ENCODE data around the gene WDR31. TPM values are rescaled to one million over a fixed set of nuclear protein-coding genes. Genes with fewer than 3 reads are reported as not detected.

The WDR31 gene
- total RNA-seq, 1 donor from 2014 or later: 1.6 TPM

GRCh38 chr9:113387560-113388230 lies 47.6 kb upstream of the WDR31 start:
- H3K4me3 ChIP-seq (ENCODE audit: insufficient read depth, low read depth, low read length): no peak overlapping the region
- H3K4me1 Mint-ChIP-seq (ENCODE audit: low read depth, unreplicated experiment): no peaks in the 10 kb centered on the region
- no peak overlapping the region for H3K4me3 Mint-ChIP-seq (ENCODE audit: unreplicated experiment)
- H3K36me3 ChIP-seq (ENCODE audit: insufficient read depth, low read length): peaks cover 5% of the 10 kb centered on the region
- no peak overlapping the region for H3K9ac ChIP-seq (ENCODE audit: low read length)
- FAIRE-seq: no peak
- no peak overlapping the region for H3K27ac ChIP-seq (ENCODE audit: low read depth, low read length)
- no peak overlapping the region for H2AFZ ChIP-seq (ENCODE audit: low read depth, low read length)
- H3K27me3 Mint-ChIP-seq (ENCODE audit: low read depth, unreplicated experiment): no peaks in the 10 kb centered on the region
- no peaks in the 10 kb centered on the region for H3K27me3 ChIP-seq (ENCODE audit: insufficient read depth, low read length)
- DNase-seq (ENCODE audit: low read depth): no peak
- TF ChIP-seq EZH2 (IDR thresholded peaks at IDR 0.05; ENCODE audit: insufficient read depth, low read length): no peak
- no peak for TF ChIP-seq CTCF (IDR thresholded peaks at IDR 0.05; ENCODE audit: insufficient read depth, low read depth, low read length)
- H3K27ac Mint-ChIP-seq (ENCODE audit: unreplicated experiment): no peak overlapping the region
- no peak overlapping the region for H3K4me2 ChIP-seq (ENCODE audit: low read length)
- peaks cover 25% of the 10 kb centered on the region for H3K36me3 Mint-ChIP-seq (ENCODE audit: low read depth, unreplicated experiment)
- H3K9me3 Mint-ChIP-seq (ENCODE audit: unreplicated experiment): no peaks in the 10 kb centered on the region
- H3K4me1 ChIP-seq (ENCODE audit: insufficient read depth, low read length): no peaks in the 10 kb centered on the region
- H3K9me3 ChIP-seq (ENCODE audit: insufficient read depth, low read depth, low read length): no peaks in the 10 kb centered on the region
- H3K79me2 ChIP-seq (ENCODE audit: insufficient read depth, low read length): no peaks in the 10 kb centered on the region
- H4K20me1 ChIP-seq (ENCODE audit: insufficient read depth, low read length): no peaks in the 10 kb centered on the region

- no peak overlapping the region for H3K4me2 ChIP-seq (ENCODE audit: low read length)
- Mint-ChIP-seq H3K4me1 (ENCODE audit: low read depth, unreplicated experiment) (no peaks in the 10 kb centered on the region), H3K9me3 (ENCODE audit: unreplicated experiment) (no peaks in the 10 kb centered on the region), H3K27me3 (ENCODE audit: low read depth, unreplicated experiment) (no peaks in the 10 kb centered on the region), H3K4me3 (ENCODE audit: unreplicated experiment) (no peak overlapping the region), H3K36me3 (ENCODE audit: low read depth, unreplicated experiment) (peaks cover 19% of the 10 kb centered on the region), H3K27ac (ENCODE audit: unreplicated experiment) (no peak overlapping the region)
- H3K4me3 ChIP-seq (ENCODE audit: insufficient read depth, low read depth, low read length): no peak overlapping the region
- TF ChIP-seq CTCF (IDR thresholded peaks at IDR 0.05; ENCODE audit: insufficient read depth, low read depth, low read length) (no peak), EZH2 (IDR thresholded peaks at IDR 0.05; ENCODE audit: insufficient read depth, low read length) (no peak)
- no peaks in the 10 kb centered on the region for H3K9me3 ChIP-seq (ENCODE audit: insufficient read depth, low read depth, low read length)
- no peak for DNase-seq (ENCODE audit: low read depth)
- H3K27ac ChIP-seq (ENCODE audit: low read depth, low read length): no peak overlapping the region
- H2AFZ ChIP-seq (ENCODE audit: low read depth, low read length): no peak overlapping the region
- no peak for FAIRE-seq
- no peaks in the 10 kb centered on the region for H3K4me1 ChIP-seq (ENCODE audit: insufficient read depth, low read length)
- H4K20me1 ChIP-seq (ENCODE audit: insufficient read depth, low read length): no peaks in the 10 kb centered on the region
- H3K27me3 ChIP-seq (ENCODE audit: insufficient read depth, low read length): no peaks in the 10 kb centered on the region
- H3K36me3 ChIP-seq (ENCODE audit: insufficient read depth, low read length): peaks cover 5% of the 10 kb centered on the region
- no peaks in the 10 kb centered on the region for H3K79me2 ChIP-seq (ENCODE audit: insufficient read depth, low read length)
- H3K9ac ChIP-seq (ENCODE audit: low read length): no peak overlapping the region
Observed at GRCh38 chr9:113386571-113387393, 46.7 kb upstream of the WDR31 start.

Measured in astrocyte (in vitro differentiated cells and primary cell).